Medulla oblongata (tissue), 1 donor: ENCODE results near the gene FMN1.

Source experiments
- DNase-seq: peaks from one replicate; pipeline ENCODE4 v3.0.0-alpha.2; 2015; ENCODE audit errors: extremely low spot score

Gene FMN1

GRCh38 chr15:32885713-32886112 lies 308.8 kb downstream of the FMN1 start:
- no peak for DNase-seq

GRCh38 chr15:32884146-32884545 lies 310.4 kb downstream of the FMN1 start:
- no peak for DNase-seq

DNA sequence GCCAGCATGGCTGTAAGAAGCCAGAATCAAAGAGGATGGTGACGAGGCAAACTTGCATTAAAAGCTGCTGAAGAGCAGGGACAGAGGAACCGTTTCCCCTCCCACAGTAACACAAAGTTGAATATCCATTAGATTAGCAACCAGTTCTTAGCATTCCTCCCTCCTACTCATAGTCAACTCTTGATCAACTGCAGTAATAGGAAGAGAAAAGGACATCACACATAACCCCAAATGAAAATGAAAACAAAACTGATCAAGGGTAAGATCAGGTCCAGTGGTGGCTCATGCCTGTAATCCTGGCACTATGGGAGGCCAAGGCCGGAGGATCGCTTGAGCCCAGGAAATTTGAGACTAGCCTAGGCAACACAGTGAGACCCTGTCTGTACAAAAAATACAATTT lies 311.6 kb downstream of the FMN1 start:
- no peak for DNase-seq

DNA sequence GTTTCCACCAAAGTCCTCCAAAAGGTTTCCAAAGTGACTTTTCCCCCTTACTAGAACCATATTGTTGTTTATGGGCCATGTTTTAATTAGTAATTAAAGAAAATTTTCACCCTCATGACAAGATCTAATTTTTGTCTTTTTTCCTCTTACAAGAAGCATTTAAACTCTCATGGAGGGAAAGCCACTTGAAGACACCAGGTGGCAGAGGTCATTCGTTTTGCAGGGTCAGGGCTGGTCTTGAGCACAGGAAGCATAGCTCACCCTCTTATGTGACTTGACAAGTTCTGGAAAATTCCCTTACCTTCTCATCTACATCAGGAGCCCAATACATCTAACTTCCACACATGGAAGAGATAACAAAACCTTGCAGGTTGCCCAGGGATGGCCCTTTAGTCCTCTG lies 313.0 kb downstream of the FMN1 start:
- no peak for DNase-seq

GRCh38 chr15:32880642-32881041 lies 313.9 kb downstream of the FMN1 start:
- DNase-seq = no peak

DNA sequence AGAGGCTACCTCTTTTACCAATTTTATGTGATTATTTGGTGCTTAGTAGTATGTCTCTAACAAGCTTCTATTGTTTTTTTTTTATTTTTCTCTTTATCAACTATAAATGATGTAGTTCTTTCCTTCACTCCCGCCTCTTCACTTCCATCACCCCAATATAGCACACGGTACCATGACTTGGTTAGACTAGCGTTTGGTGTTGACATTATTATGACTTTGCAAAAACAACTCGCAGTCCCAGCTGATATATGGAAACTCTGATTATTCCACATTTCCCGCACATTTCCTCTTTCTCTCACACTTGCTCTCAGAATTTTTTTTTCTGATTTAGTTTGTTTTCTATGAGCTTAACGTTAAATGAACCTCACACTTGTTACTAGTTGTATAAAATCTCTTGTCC lies 314.5 kb downstream of the FMN1 start:
- no peak for DNase-seq

- DNase-seq = no peak
These were observed 315.4 kb downstream of the FMN1 start for GRCh38 chr15:32878869-32879805.

DNA sequence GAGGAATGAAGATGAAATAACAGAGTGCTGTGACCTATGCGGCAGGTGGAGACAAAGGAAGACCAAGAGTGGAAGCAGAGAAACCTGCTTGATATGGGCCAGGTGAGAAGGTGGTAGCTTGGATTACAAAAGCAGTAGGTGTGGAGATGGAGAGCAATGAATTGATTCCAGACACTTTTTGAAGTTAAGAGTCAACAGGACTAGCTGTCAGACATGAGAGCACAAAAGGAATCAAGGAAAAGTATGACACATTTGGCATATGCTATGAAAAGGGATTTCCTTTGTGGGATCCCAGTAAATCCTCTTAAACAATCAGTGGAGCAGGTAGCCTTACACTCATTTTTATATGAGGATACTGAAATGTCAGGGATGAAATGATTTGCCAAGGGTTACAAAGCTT lies 316.2 kb downstream of the FMN1 start:
- no peak for DNase-seq

DNA sequence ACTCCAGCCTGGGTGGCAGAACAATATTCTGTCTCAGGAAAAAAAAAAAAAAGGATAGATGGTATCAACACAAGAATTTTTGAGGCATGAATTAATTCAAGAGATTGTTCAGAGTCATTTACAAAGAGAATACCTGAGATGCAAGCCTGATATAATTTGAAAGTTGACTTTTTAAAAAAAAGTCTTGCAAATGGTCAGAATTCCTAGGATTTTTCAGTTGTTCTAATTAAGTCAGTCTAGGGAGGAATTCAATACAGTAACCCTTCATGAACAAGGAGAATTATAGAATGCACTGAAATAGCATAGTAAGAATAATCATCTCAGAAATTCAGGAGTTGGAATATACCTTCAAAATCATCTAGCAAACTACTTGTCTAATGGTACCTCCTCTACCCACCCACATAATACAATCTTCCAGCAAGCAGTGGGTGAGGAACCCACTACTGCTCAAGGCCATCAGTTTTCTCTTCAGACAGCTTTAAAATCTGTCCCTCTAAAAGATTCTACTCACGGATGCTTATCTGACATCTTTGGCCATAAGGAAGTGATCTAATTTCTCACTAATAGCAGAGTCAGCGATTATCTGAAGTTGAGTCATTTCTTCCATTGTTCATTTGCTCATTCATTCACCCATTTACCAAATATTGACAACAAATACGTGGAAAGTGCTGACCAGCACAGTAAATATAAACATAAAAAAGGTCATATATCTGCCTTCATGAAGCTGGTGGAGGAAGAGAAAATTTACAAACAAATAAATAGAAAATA lies 317.1 kb downstream of the FMN1 start:
- no peak for DNase-seq

GRCh38 chr15:32873284-32874114 lies 321.0 kb downstream of the FMN1 start:
- no peak for DNase-seq

GRCh38 chr15:32872621-32873283 lies 321.8 kb downstream of the FMN1 start:
- no peak for DNase-seq

DNA sequence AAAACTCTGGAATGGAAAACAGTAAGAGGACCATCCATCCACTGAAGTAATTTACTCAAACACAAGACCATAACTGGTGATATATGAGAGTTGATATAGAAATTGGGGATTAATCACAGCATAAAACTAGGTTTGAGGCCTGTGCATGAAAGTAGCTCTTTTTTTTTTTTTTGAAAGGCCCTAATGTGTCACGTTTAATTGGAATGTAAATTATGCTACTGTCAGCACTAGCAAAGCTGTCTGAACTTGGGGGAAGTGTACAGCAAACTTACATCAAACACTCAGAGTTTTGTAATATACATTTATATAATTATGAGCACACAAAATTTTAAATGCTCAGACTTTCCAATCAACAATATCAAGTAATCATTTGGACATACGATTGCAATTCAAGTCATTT lies 322.6 kb downstream of the FMN1 start:
- no peak for DNase-seq

DNA sequence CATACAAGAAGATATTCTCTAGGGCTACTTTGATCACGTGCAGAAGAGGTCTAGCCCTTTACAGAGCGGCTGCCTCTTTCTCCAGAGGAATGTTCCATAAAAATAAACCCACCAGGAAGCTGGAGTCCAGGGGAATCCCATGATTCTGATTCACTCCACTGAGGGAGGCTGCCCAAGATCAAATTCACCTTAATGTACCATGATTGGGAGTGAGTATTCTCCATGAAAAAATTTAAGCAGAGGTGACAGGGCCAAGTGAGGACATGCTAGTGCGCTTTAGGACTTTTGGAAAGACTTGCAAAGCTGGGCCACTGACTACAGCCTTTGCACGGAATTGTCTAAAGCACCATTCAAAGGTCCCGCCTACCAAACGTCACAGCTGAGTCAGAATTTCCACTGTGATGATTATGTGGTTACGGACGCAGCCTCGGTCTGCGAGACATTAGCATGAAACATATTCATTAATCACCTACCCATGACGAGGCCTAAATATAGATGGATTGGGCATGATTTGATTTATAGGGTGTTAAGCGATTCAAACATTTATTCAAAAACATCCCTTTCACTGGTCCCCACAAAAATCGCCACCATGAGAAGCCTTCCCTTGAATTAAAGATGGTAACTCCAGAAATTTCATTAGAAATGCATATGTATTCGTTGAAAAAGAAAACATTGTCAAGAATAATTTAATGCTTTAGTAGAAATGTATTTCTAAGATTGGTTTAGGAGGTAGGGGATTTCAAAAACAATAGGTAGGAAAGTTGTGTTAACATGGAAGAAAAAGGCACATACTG lies 324.1 kb downstream of the FMN1 start:
- DNase-seq = no peak

DNA sequence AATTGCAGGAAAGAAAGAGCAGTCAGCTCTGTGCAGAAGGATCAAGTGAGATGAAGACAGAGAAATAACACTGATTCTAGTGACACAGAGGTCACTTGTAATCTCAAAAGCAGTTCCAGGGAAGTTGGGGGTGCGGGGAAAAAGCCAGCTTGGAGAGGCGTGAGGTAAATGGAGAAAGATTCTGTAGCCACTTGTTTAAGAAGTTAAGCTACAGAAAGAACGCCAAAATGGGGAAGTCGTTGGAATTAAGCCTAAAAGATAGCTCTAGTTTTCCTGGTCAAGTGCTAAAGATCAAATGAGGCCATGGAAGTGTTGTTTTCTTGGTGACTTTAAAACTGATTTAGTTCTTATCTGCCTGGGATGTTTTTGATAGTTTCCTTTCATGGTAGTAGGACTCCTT lies 324.7 kb downstream of the FMN1 start:
- no peak for DNase-seq

- DNase-seq = no peak
These were observed 327.2 kb downstream of the FMN1 start for GRCh38 chr15:32867313-32867626.

DNA sequence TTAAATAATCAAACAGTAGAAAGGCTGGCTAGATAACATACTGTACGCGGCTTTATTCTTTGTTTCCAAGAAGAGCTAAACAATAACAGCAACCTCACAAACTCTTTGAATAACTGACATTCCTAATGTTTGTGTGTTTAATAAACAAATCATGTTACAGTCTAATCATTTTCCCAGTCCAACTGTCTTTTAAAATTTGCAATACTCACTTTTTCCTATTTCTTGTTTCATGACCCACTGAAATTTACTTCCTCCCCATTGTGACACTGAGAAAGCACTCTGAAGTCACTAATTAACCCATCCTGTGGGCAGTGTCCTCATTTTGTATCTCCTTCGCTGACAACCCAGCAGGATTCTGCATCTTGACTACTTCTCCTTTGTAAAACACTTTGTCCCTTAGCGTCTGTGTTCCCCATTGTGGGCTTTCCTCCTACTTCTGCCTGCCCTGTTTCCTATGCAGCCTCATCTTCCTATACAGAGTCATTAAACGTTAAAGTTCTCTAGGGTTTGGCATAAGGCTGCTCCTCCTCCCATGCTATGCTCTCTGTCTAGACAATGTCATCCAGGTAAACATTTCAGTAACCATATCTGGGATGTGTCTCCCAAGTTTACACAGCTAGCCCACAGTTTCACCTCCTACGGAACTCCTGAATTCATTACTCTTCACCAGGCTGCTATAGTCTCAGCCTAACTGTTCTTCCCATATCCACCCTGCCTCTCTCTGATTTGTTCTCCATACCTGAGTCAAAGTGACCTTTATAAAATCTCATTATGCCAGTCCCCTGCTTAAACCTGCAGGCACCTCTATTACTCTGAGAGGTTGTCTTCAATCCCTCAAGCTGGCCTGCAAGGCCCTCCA lies 327.8 kb downstream of the FMN1 start:
- peak; percentile 39 for DNase-seq

GRCh38 chr15:32864841-32865240 lies 329.7 kb downstream of the FMN1 start:
- DNase-seq = no peak

- DNase-seq = no peak
These were observed 330.5 kb downstream of the FMN1 start for GRCh38 chr15:32864051-32864450.

DNA sequence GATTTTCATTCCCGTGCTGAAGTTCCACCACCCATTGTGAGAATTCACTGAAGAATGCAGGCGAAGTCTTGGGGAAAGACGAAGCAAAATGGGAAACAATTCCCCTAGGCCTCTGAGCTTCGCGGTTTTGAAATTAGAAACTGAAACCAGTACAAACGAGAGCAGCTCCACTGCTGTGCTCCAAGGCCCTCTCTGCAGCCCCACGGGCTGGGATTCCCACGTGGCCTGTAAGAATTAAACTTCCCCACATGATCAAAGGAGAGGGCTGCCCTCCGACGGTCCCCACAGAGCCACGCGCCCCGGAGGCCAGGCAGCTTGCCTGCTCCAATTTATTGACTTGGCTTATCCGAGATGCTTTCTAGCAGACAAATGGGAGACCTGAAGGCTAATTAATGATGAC lies 332.8 kb downstream of the FMN1 start:
- DNase-seq = peak; percentile 76

GRCh38 chr15:32861174-32861573 lies 333.3 kb downstream of the FMN1 start:
- DNase-seq = no peak
